HUDEP-2 (cell line): ENCODE measurements around the gene INSIG2.

Source experiments
- DNase-seq, 76 experiments: peaks; one replicate each; lab custom pipeline; 2025; ENCODE audit not compliant: unreplicated experiment in 76 of 76; lab: John Stamatoyannopoulos, UW

INSIG2 gene

DNA sequence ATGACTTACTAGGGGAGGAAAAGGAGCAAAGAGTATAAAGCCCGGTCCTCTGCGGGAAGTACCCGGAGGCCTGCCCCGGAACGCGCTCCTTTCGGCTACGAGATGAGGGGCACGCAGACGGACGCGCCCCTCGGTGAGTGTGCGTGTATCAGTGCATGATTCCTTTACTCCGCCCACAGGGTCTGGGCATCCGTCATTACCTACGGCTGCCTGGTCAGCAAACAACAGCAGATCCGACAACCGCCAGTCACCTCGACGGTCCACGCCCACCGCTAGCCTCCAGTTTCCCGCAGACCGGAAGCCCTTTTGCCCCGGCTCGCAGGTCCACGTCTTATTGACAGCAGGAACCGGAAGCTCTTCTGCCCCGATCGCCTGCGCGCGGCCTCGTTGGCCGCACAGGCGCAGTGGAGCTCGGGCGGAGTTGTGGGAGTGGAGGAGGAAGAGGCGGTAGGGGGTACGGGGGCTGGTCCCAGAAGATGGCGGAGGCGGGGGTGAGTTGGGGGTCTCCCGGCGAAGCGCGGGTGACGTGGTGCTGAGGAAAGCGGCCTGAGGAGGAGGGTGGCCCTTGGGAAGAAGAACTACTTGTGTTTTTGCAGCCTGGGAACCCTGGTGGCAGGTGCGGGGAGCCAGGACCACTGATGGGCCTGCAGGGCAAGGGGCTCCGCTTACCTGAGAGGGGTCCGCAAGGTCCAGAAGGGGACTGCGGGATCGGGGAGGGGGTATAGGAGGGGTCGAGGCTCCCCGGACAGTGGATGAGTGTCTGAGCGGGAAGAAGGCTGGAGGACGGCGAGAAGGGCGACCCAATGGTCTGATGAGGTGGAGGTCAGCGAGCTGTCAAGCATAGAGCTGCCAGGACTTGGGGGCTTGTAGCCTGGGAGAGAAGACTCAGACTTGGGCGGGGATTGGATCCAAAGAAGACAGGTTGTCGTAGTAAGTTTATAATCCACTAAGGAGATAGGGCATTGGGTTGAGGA is at the start of gene INSIG2:
TSS of gene INSIG2 (plus strand) at position 421 of the 974 bp plus-strand sequence. CDS start 8,086 bp downstream, outside the sequence.
- DNase-seq, result peak in 75 of 76 experiments; percentile 26 to 95 (median 90)

- DNase-seq, result no peak
Observed at GRCh38 chr2:118040891-118041290, 47.4 kb upstream of the INSIG2 start.

GRCh38 chr2:118044103-118044716 is 44.1 kb upstream of the INSIG2 start:
- DNase-seq, result no peak

DNA sequence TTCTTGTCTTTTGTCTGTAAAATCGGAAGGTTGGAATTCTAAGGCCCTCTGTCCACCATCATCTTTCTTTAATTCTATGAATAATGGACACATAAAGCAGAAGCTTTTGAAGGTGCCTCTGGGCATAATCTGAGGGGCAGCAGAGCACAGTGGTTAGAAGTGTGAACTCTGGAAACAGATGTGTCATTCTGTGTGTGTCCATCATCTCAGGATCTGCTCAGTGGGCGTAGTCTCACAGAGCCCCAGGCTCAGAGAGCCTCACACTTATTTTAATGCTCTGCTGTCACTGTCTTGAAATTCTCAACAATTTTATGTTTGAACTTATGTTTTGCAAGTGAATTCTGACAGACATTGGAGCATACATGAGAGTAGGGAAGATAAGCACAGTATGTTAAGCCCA is 43.4 kb upstream of the INSIG2 start:
- no peak for DNase-seq

DNA sequence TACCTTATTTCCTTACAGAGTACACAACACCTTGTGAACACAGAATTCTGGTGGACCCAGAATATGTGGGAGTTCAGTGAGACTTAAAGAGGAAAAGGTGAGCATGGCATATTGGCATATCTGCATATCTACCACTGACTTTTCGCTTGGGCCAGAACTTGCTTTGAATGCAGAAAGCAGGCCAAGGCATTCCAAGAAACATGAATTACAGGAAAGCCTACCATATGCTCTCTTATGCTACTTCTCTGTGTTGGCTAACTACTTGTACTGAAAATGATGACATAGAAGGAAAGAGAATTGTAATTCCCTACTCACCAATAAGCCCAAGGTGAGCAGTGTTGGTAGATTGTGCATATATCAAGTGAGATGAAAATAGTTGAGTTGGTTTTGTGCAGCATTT is 43.0 kb upstream of the INSIG2 start:
- no peak for DNase-seq

DNA sequence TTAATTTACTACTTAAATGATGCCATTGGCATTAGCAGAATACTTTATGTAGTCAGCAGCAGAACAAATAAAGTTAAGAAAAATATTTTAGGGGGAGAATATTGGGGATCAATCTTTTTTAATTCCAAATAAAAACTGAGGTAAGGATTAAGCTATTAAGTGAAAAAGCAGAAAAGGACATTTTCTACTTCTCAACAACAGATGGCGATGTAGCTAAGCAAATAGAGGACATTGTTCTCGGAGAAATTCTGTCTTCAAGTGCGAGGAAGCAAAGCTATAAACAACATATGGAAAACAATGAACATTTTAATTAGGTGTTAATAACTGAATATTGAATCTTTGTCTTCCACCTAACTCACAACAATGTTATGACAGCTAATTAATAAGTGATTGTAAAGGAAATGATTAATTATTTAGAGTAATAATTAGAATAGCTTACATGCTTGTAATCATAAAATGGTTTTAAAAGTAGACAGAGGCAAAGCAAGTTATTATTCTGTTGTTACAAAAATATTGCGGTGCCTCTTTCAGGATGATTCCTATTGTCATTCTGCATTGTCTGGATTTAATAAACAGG is 41.5 kb upstream of the INSIG2 start:
- DNase-seq, result peak in 3 of 76 experiments; percentile 1 to 3 (median 2)

- no peak for DNase-seq
Observed at GRCh38 chr2:118047380-118047826, 40.9 kb upstream of the INSIG2 start.

GRCh38 chr2:118048401-118048800 is 39.9 kb upstream of the INSIG2 start:
- no peak for DNase-seq

DNA sequence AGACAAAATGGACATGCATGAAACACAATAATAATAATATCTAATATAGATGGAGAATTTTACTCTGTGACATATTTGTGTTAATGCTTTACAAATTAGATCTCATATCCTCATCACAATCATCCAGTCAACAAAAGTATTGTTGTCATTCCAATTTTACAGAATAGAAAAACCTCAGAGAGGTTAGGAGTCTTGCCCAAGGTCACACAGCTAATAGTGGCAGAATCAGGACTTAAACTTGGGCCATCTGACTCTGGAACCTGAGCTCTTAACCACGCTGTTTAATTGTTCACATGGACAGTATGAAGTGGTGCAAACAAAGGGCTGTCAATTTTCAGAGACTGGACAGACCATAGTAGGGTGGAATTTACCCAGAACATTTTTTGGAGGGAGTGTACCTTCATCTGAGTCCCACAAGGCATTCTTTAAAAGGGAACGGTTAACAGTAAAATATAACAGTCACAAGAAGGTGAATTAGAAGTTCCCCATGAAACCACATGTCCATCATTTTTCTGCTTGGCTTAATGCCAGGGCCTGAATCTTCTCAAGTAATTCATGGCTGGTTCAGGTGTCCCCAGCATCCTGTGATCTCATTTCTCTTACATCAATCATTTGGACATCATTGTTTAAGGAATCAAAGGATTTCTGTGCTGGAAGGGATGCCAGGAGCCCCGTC is 39.0 kb upstream of the INSIG2 start:
- DNase-seq, result no peak

DNA sequence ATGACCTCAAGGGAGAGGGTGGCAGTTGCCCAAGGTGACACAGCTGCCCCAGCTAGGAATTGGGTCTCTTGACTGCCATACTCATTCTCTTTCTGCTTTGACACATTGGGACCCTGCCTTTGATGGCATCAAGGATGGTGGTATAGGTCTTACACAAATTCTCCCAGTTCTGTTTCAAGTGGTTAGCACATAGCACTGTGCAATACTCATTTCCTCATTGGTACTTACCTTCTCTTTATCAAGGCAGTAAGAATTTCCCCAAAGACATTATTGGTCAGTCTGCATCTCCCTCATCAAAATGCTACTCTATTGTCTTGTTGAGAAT is 38.5 kb upstream of the INSIG2 start:
- DNase-seq, result no peak

DNA sequence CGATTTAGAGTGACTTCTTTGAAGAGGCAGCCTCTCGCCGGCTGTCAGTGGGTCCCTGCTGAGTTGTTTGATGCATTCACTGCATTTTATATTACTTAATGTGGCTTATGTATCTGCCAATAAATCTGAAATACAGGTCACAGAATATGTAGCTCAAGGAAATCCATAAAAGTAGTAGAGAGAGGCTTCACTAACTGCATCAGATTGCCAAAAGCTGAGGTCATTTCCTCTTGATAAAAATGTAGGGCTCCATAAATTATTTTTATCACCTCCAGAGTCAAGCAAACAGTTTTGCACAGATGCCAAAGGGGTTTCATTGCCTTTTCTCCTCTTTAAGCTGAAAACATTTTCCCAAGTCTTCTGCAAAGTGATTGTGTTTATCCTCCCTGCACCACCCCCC is 37.9 kb upstream of the INSIG2 start:
- no peak for DNase-seq

GRCh38 chr2:118050974-118051373 is 37.3 kb upstream of the INSIG2 start:
- no peak for DNase-seq

GRCh38 chr2:118051826-118052358 is 36.4 kb upstream of the INSIG2 start:
- no peak for DNase-seq

DNA sequence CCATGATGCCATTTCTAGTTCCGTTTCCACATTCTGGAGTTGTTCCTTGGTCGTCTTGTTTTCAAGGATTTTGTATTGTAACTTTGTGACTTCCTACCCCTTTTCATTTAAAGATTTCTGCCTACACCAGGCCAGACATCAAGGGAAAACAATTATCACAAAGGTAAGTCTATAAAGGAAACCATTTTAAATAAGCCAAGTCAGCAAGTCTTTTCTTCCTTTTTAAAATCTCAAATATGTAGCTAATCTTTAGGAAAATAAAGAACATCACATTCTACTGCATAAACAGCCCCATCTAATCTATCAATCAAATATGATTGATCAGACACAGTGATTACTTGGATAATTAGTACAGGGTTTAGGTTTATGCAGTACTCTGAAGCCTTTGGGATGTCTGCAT is 35.8 kb upstream of the INSIG2 start:
- no peak for DNase-seq

- DNase-seq, result no peak
Observed at GRCh38 chr2:118053681-118054080, 34.6 kb upstream of the INSIG2 start.

DNA sequence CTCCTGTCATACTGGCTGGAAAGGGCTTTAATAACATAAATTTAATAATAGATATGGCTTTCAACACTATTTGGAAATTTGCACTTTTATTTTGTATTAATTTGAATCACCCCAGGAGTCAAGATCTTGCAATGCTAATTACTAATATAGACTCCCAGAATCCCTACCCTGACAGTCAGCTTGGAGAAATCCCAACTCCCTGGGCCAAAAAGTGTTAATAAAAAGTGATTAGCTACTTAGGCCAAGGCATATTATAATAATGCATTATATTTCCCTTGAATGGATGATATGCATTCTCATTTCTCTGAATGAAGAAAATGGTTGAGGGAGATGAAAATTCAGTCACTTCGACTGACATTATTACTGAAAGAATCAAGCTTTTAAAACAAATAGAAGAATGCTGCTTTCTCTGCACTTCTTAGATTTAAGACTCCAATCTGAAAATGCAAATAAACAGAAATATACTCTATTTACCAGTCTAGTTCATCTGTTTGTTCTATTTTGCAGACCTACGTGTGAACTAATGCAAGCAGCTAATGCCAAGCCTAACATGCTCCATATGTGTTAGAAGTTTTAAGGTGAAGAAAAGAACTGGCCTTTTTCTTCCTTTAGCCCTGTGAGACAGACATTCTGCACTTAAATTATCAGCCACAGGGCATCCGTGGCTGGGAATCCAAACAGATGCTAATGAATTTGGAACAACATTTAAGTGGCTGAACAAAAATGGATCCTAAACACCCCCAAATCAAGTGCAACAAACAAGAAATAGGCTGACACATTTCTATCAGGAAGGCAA is 33.9 kb upstream of the INSIG2 start:
- no peak for DNase-seq

DNA sequence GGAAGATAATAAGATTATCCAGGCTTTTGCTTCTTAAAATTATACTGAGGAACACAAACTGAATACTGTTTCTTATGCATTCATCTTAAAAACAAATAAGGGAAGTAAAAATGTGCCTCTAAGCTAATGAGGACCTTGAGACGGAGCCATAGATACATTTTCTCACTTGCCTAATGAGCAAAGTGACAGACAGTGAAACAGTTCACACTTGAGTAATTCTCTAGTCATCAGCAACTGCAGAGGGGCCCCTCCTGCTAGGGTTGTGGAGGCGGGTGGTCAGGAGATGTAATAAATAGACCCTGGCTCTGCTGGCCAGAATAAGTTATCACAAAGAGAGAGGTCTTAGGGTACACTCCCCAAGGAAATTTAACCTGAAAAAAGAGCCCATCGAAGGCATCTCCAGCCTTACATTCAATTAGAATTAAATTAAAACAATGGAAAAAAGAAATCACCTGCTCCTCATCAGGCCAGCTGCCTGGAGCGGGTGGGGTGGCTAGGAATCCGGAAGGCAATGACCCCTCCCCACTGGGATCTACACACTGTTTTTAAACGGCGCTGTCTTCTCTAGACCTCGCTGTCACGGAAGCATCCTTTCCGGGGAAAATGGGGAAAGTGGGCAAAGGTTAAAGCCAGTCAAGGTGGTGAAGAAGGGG is 32.6 kb upstream of the INSIG2 start:
- DNase-seq, result no peak

DNA sequence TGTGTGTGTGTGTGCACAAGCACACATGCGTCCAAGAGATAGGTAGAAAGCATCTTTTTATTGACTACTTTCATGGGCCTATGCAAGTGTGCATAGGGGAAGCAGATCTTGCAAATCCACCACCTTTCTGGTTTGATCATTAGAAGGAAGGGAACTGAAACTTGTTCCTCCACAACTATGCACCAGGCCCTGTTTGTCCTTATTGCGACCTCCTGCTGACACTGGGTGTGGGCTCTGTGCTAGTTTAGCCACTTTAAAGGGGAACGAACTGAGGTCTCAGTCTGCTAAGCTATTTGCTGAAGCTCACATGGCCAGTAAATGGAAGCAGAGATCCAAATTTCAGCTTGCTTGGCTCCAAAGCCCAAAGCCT is 32.1 kb upstream of the INSIG2 start:
- no peak for DNase-seq

DNA sequence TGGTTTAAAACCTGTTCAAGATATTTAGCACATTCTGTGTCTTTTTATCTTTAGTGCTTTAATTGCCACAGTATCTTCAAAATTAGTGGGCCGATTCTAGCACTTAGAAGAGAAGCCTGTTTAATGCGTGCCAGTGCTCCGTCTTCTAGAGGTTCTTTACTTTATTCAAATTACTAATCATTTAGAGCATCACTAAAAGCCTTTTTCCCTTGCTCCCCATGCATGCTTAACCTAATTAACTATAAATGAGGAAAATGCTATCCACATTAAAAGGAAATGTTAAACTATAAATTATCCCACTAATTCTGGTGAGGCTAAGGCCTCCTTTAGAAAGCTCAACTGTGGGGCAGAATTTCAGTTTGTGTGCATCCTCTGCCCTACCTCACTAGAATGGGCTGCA is 31.5 kb upstream of the INSIG2 start:
- DNase-seq, result no peak

- DNase-seq, result no peak
Observed at GRCh38 chr2:118058951-118059350, 29.3 kb upstream of the INSIG2 start.
